KMS-11 (cell line): ENCODE measurements around the gene PPA2.
"Not testable (repeated sequence)": the region's sequence is repeated elsewhere in the genome, so short reads cannot be mapped to it uniquely, and the experiment has no call there.

ENCODE experiments used
- H2AFZ ChIP-seq: fragments of 200-600 bp; sonication (generic); 2 replicates; pipeline ENCODE4 v1.6.1; 2016; ENCODE audit warnings: antibody characterized with exemption, mixed run types, low read depth
- H3K27ac ChIP-seq: fragments of 200-600 bp; sonication (generic); 2 replicates; pipeline ENCODE4 v1.6.1; 2016; ENCODE audit warnings: mild to moderate bottlenecking, mixed run types
- H3K27me3 ChIP-seq: fragments of 200-600 bp; sonication (generic); 2 replicates; pipeline ENCODE4 v1.6.1; 2017; ENCODE audit warnings: mild to moderate bottlenecking, low read depth, mixed run types, moderate library complexity; ENCODE audit not compliant: insufficient read depth
- H3K36me3 ChIP-seq: fragments of 200-600 bp; sonication (generic); 2 replicates; pipeline ENCODE4 v1.6.1; 2017; ENCODE audit warnings: mild to moderate bottlenecking, mixed run types; ENCODE audit not compliant: insufficient read depth
- H3K4me1 ChIP-seq: fragments of 200-600 bp; sonication (generic); 2 replicates; pipeline ENCODE4 v1.6.1; 2016; ENCODE audit warnings: mild to moderate bottlenecking, low read depth, mixed run types; ENCODE audit not compliant: poor library complexity, severe bottlenecking
- H3K4me2 ChIP-seq: fragments of 200-600 bp; sonication (generic); 2 replicates; pipeline ENCODE4 v1.7.0; 2016; ENCODE audit warnings: mild to moderate bottlenecking, mixed run types
- H3K4me3 ChIP-seq: fragments of 200-600 bp; sonication (generic); IDR thresholded peaks from 2 replicates; pipeline ENCODE4 v1.6.1; 2017; ENCODE audit warnings: low read depth, low read length, mixed read lengths; ENCODE audit not compliant: insufficient read depth
- H3K79me2 ChIP-seq: fragments of 200-600 bp; sonication (generic); 2 replicates; pipeline ENCODE4 v1.6.1; 2016; ENCODE audit warnings: low read depth, mixed run types; ENCODE audit not compliant: insufficient read depth
- H3K9ac ChIP-seq: fragments of 200-600 bp; sonication (generic); 2 replicates; pipeline ENCODE4 v1.6.1; 2016; ENCODE audit warnings: mild to moderate bottlenecking, mixed run types
- H4K20me1 ChIP-seq: fragments of 200-600 bp; sonication (generic); 2 replicates; pipeline ENCODE4 v1.6.1; 2016; ENCODE audit warnings: mild to moderate bottlenecking, mixed run types; ENCODE audit not compliant: insufficient read depth
- TF ChIP-seq, protein P1 (sequence below): fragments of 200-600 bp; sonication (generic); conservative IDR thresholded peaks from 2 replicates; pipeline ENCODE4 v1.6.1; 2017; ENCODE audit warnings: low read depth, mild to moderate bottlenecking, antibody characterized with exemption, low read length, moderate library complexity, mixed read lengths

The PPA2 gene

DNA sequence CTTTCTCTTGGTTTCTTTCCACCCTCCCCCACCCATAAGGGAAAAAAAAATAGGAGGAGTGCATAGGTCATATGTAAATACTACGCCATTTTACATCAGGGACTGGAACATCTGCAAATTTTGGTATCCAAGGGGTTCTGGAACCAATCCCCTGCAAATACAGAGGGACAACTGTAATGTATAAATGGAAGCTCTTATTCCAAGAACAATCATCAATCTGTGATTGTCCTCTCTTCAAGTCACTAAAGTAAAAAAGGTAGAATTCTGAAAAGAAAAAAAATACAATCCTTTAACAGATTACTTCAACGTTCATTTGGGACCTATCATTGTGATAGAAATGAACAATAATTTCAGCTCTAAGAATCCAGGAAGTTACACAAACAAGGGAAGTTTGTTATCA lies 13.6 kb downstream of the PPA2 start:
- Histone ChIP-seq H3K27me3 (no peaks in the 10 kb centered on the region), H3K36me3 (no peaks in the 10 kb centered on the region), H3K4me3 (no peak overlapping the region), H3K4me2 (peak overlapping the region; percentile 86), H4K20me1 (no peaks in the 10 kb centered on the region), H3K27ac (peak overlapping the region; percentile 66; the same call in 1 of the 2 replicates), H3K79me2 (peaks cover 41% of the 10 kb centered on the region; the same call in 1 of the 2 replicates), H3K4me1 (peaks cover 83% of the 10 kb centered on the region), H3K9ac (no peak overlapping the region), H2AFZ (no peak overlapping the region)
- TF ChIP-seq, protein P1, sequence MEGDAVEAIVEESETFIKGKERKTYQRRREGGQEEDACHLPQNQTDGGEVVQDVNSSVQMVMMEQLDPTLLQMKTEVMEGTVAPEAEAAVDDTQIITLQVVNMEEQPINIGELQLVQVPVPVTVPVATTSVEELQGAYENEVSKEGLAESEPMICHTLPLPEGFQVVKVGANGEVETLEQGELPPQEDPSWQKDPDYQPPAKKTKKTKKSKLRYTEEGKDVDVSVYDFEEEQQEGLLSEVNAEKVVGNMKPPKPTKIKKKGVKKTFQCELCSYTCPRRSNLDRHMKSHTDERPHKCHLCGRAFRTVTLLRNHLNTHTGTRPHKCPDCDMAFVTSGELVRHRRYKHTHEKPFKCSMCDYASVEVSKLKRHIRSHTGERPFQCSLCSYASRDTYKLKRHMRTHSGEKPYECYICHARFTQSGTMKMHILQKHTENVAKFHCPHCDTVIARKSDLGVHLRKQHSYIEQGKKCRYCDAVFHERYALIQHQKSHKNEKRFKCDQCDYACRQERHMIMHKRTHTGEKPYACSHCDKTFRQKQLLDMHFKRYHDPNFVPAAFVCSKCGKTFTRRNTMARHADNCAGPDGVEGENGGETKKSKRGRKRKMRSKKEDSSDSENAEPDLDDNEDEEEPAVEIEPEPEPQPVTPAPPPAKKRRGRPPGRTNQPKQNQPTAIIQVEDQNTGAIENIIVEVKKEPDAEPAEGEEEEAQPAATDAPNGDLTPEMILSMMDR: no peak

DNA sequence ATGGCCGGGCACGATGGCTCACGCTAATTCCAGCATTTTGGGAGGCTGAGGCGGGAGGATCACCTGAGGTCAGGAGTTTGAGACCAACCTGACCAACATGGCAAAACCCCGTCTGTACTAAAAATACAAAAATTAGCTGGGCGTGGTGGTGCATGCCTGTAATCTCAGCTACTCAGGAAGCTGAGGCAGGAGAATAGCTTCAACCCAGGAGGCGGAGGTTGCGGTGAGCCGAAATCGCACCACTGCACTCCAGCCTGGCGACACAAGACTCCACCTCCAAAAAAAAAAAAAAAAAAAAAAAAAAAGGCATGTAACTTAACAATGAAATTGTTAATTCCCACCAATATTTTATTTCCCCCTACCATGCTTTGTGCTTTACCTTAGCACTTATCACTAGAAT lies 15.3 kb downstream of the PPA2 start:
- H3K36me3 ChIP-seq, H2AFZ ChIP-seq, H4K20me1 ChIP-seq, H3K4me3 ChIP-seq, H3K27ac ChIP-seq, H3K9ac ChIP-seq, H3K27me3 ChIP-seq: not testable (repeated sequence)
- Histone ChIP-seq H3K79me2 (peaks cover 41% of the 10 kb centered on the region; the same call in 1 of the 2 replicates), H3K4me1 (peaks cover 100% of the 10 kb centered on the region), H3K4me2 (peak overlapping the region; percentile 86; the same call in 1 of the 2 replicates)

DNA sequence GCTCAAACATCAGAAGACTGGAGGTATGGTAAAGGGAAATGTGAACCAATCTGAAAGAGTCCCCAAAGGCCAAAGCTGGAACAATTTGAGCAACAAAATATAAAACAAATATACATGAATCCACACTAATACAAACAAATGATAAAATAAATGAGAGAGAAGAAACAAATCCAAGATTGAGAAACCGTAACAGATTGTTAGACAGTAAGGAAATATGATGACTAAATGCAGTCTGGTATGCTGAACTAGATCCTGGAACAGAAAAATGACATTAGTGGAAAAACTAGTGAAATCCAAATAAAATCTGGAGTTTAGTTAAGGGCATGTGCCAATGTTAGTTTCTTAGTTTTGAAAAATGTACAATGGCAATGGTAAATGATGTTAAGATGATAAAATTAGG lies 15.9 kb downstream of the PPA2 start:
- Histone ChIP-seq H2AFZ (no peak overlapping the region), H3K27me3 (no peaks in the 10 kb centered on the region), H3K27ac (no peak overlapping the region), H3K4me3 (no peak overlapping the region), H3K4me1 (peaks cover 100% of the 10 kb centered on the region), H4K20me1 (no peaks in the 10 kb centered on the region), H3K9ac (no peak overlapping the region), H3K36me3 (no peaks in the 10 kb centered on the region), H3K4me2 (peak overlapping the region; percentile 89; the same call in 1 of the 2 replicates), H3K79me2 (peaks cover 41% of the 10 kb centered on the region; the same call in 1 of the 2 replicates)
- TF ChIP-seq, protein P1: no peak

DNA sequence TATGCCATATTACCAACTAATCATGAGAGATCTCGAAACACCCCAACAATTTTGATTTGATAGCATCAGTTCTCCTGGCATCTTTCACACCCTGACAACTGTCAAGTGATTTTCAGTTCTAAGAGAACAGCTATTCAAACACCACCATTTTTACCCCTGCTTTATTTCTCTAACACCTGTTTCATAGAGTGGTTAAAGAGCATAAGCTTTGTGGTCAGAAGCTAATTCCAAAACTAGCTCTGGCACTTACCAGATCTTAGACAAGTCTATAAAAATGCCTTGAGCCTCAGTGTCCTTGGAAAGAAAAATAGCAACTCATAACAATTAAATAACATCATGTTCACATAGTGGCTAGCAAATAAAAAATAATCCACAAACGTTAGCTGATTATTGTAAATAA lies 17.9 kb downstream of the PPA2 start:
- no peaks in the 10 kb centered on the region for H3K27me3 ChIP-seq
- H2AFZ ChIP-seq: no peak overlapping the region
- H3K27ac ChIP-seq: peak overlapping the region; percentile 36; the same call in 1 of the 2 replicates
- H3K4me3 ChIP-seq: no peak overlapping the region
- H3K79me2 ChIP-seq: peaks cover 41% of the 10 kb centered on the region; the same call in 1 of the 2 replicates
- H3K9ac ChIP-seq: no peak overlapping the region; the same call in 1 of the 2 replicates
- H3K4me2 ChIP-seq: peak overlapping the region; percentile 89
- H3K4me1 ChIP-seq: peaks cover 100% of the 10 kb centered on the region
- H4K20me1 ChIP-seq: no peaks in the 10 kb centered on the region
- no peaks in the 10 kb centered on the region for H3K36me3 ChIP-seq
- TF ChIP-seq, protein P1: no peak

DNA sequence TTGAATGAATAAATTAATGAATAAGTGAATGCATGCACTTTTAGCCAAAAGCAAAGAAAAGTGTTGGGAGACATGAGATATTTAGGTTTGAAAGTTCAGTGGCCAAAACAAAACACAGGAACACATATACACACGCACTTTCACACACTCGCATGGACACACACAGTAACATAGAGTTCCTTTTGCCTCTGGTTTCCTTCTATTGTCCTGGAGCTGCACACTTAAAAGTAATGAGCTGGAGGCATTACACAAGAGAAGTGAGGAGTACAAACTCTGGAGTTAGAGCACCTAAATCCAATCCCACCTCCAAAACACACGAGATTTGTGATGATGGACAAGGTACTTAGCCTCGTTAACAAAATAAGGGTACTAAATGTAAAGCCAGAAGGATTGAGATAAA lies 18.7 kb downstream of the PPA2 start:
- TF ChIP-seq, protein P1: no peak
- Histone ChIP-seq H3K79me2 (peaks cover 38% of the 10 kb centered on the region; the same call in 1 of the 2 replicates), H3K36me3 (no peaks in the 10 kb centered on the region), H4K20me1 (no peaks in the 10 kb centered on the region), H2AFZ (no peak overlapping the region), H3K27ac (peak overlapping the region; percentile 36), H3K4me1 (peaks cover 99% of the 10 kb centered on the region), H3K9ac (no peak overlapping the region), H3K4me3 (no peak overlapping the region), H3K27me3 (no peaks in the 10 kb centered on the region), H3K4me2 (peak overlapping the region; percentile 89)
